Activated T-helper 9 cell treated with anti-CD3 and anti-CD28 coated beads, Interleukin-2, amount 50 U/mL, for 16 hours (primary cell): ENCODE results near the gene NEBL.

Experiments used
- DNase-seq: peaks from one replicate; pipeline ENCODE4 v3.0.0-alpha.2; 2020; ENCODE audit warnings: low read depth

The NEBL gene

DNA sequence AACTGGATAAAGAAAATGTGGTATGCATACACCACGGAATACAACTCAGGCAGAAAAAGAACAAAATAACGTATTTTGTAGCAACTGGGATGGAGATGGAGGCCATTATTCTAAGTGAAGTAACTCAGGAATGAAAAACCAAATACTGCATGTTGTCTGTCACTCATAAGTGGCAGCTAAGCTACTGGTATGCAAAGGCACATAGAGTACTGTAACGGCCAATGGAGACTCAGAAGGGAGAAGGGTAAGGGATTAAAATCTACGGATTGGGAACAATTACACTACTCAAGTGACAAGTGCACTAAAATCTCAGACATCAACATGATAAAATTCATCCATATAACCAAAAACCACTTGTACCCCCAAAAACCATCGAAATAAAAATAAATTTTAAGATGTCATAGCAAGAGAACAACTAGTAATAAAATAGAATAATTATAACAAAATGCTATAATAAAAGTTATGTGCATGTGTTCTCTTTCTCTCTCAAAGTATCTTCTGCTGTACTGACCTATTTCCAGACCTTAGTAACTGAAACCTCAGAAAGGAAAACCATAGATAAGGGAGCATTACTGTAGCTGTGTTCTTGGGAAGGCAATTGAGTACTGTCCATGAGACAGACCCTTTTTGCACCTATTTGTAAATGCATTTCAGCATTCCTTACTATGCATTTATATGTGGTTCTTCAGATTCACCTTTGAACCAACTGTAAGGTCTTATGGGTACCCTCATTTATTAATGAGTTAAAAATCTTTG is 6.7 kb upstream of the NEBL start:
- no peak for DNase-seq

DNA sequence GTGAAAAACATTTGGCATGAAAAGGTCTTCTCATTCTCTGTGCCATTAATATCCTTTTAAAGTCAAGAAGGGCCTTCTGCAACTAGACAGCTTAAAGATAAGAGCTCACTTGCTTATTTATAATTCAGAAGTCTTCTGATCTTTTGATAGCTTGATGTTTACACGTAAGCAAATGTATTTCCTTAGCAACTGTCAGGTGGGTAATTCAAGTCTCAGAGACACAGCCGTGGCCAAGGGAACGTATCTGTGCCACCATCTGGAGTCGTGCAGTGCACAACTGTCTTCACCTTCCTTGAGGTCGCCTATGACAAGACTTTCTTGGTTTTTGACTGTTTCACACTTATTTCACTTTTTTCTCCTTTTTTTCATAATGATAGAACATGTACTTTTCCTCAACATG is 4.0 kb upstream of the NEBL start:
- DNase-seq: no peak

DNA sequence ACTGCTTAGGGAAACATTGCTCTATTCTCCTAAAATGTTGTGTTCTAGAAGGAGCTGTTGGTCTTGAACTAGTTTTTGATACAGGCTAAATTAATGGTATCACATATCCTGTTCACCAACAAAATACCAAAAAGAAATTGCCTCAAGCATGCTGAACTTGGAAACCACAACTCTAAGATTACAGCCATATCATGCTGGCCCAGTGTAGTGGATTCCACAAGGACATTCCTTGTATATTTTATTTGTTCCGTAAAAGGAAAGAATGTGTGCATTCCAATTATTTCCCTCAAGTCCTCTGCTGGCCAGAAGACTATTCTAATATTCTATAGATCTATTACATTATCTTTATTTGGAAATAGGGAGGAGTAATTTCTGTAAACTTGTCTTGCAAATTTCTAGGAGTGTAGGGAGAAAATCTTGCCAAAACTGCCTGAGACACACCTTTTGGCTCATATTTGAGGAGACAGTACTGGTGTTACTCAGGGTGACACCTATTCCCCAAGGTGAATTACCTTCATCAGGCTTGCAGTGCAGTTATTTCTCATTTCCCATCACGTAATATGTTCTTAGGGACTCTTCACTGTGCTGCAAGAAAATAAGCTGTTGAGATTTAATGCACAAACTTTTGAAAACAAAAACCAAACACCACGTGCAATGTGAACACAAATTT is 1.9 kb upstream of the NEBL start:
- no peak for DNase-seq

DNA sequence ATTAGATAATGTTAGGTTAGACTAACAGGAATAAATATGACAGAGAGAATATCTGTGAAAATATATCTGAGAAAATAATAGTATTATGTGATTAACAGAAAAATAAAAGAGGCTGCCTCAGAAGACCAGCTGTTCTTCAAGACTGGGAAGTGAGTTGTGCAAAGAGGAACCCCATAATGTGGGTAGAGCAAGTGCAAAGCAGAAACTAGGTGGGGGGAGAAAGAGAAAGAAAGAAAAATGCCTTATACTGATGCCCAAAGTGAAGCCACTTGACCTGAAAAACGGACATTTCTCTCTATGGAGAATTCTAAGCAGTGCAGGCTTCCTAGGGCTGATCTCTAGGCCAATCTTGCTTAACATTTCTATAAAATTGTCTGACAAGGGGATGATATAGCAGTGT is 3.8 kb downstream of the NEBL start:
- no peak for DNase-seq

DNA sequence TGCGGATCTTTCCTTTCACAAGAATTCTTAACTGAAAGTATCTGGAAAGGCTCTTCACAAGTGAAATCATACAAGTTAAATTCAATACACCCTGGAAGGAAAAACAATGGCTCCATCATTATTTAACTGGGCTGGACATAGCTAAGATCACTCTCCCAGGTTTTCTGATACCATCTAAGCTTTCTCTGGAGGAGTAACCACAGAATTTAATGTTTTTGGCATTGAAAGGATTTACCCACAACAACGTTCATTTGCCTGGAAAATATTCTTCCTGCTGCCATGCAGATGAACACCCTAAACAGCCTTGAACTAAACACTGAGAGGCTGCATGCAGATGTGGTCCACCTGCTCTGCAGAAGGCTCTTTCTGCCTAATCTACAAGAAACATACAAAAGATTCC is 4.3 kb downstream of the NEBL start:
- no peak for DNase-seq

DNA sequence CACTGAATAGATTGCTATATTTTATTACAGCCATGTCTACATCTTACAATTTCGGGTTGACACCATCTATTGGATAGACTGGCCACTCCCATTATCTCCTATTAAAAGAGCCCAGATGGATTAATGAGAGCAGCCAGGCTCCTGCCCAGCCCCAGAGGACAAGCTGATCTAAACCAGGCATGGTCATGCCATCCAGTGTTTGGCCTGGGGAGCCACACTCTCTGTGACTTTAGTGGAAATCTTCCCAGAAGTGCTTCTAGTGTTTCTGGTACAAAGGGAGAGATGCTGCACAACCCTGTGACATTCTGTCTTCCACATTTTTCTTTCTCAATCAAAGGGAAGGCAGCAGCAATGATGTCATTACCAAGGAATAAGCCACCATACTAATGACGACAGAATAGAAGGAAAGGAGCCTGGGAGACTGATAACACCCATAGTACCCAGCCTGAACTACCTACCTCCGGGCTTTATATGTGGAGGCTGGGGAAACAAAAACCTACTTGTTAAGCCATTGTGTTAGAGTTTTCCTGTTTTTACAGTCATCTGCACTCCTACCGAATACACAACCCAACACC is 5.0 kb downstream of the NEBL start:
- DNase-seq: no peak

DNA sequence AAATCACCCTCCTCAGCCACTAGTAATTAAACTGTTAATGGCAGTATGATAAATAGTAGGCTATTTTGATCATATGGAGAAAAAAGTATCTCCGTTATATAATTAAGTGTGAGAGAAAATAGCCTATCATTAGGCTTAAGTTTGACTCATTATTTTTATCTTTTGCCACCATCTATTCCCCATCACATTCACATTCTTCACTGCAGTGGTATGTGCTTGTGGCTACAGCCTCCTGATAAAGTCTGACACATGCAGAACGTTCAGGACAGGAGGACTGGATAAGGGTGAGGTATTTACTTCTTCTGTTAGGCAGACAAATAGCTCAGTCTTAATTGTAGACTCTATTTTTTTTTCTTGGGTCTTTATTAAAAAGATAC is 5.8 kb downstream of the NEBL start:
- DNase-seq: no peak

DNA sequence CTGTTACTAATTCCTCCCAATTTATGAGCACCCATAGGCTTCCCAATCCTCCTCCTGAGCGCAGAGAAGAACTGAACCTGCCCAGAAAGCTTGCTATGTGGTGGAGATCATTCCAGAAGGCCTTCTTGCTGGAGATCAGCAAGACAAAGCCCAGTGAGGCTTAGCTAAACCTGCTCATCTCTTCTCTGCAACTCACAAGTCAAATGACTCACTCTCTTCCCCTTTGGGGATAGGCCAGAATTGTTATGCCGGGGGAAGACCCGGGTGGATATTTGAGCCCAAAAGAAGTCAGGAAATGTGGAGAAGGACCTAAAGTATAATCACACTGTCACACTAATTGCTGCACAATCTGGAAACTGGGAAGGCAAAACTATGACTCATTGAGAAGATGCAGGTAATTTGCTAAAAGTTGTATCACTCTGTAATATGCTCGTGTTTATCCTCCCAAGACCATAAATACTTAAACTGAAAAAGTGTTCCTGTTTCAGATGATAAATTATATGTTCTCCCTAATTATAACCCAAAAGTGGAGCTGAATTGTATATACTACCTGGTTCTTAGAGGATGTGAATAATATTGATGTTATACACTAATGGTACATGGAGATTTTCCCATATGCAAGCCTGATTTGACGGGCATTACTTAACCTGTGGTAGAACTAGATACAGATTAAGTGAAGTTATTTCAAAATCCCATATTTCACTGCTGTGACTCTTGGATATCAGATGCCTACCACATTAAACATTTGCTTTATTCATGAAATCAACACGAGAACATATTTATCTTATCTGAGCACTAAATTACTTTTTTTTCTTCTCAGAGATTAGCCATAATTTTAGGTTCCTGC is 6.4 kb downstream of the NEBL start:
- no peak for DNase-seq

DNA sequence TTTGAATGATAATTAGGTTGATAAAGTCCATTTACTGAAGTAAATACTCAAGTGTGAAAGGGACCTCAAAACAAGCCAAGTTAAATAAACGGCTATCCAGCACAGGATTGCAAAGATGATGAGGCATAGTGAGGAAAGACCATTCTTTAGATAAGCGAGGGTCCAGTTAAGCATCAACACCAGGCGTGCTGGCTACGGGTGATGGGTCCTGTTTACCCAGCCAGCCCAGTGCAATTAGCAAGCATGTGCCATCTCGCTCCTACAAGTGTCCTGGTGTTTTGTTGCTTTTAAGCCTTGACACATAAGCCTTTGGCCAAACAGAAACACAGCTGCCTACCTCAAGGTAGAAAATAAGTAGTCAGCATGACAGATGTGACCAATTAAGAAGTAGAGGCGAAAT is 7.1 kb downstream of the NEBL start:
- no peak for DNase-seq

DNA sequence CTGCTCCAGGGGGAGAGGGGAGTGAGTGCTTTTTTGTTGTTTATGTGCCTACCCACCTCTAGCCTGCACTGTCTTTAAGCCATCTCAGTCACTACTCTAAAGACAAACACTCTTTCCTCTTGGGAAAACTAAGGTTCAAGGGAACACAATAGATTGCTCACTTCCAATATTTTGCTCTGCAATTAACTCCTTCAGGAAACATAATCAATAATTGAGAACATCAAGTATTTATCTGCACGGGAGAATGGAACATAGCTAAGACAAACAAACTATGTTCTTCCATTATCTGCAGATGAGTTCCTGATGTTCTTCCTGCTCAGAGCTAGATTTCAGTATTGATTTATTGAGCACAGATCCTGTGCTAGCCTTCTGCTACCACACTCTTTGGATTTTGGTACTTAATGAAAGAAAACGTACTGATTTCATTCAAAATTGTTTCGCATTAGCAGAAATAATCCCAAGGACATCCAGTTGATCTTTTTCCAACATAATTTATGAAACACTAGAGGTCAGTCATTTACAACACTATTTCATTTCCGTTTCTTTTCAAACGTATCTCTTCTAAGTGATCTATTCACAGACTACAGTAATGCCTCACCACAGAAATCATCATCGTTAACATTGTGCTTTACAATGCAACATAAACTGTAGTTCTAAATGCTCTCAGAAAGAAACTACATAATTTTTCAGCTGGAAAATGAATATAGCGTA is 8.3 kb downstream of the NEBL start:
- no peak for DNase-seq

DNA sequence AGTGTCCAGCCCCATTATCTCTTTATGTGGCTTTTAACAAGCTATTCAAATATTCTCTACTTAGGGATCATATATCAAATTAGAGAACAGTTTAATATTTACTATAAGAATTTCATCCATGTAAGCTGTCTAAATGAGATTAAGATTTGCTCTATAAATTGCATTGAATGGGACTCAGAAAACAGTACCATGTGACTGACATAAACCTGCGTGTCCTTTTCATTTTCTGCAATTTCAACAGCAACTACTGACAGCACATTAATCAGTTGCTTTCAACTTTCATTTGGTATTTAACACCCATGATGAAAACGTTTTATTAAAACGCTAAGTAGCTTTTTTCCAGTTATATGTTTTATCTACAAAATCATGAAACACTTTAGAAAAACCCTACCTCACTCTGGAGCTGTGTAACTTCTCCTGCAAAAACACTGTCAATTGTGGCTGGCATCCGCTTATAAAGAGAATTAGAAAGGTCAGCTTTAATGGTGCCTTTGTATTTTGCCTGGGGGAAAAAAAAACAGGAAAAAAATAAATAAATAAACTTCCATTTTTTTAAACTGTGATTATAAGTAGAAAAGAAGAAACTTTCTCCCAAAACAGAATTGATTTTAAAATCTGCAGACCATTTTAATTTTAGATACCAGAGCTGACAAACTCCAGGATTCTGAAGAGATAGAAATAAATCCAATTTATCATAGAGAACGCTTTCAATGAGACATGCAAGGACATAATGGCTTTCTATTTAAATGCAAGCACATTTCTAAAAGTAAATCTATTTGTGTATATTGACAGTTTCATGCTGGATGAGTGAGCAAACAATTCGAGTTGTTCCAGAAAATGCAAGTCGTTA is 9.2 kb downstream of the NEBL start:
- no peak for DNase-seq

DNA sequence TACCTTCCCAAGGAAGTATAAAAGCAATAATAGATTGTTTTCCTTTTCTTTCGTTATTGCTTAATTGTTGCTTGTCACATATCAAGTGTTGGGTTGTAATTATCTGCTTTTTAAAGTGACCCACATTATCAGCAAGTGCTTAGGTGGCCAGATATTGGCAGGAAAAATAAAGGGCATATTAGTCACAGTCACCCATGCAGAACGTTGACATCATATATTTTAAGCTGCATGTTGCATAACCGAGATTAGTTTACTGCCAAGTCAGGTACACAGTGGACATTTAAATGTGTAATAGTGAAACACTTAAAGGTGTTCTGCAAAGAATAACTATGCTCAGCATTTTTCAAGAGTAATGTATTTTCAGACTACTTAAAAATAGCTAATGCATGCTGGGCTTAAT is 11.4 kb downstream of the NEBL start:
- no peak for DNase-seq

DNA sequence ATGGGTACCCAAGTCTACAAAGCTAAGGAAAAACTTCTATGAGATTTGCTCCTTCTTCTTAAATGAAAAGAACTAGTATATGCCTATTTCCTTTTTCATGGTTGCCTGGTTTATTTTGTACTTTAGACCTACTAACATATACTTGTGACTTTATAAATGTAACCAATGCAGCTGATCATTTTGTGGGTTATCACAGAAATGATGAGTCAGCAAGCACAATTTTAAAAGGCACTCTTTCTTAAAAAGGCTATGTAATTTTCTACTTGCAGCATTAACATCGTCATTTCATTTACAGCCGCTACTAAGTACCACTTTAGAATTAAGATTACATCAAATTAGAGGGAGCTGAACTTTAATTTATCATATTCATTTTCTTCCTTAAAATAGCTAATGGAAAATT is 13.6 kb downstream of the NEBL start:
- DNase-seq: no peak

DNA sequence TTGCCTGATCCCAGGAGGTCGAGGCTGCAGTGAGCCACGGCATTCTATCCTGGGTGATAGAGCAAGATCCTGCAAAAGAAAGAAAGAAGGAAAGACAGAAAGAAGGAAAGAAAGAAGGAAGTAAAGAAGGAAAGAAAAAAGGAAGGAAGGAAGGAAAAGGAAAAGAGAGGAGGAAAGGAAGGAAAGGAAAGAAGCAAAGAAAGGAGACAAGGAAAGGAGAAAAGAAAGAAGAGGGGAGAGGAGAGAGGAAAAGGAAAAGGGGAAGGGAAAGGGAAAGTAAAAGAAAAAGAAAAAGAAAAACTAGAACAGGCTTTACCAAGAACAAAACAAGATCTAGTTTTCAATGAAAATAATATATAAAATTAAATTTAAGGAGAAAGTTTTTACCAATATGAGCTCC is 15.0 kb downstream of the NEBL start:
- no peak for DNase-seq

DNA sequence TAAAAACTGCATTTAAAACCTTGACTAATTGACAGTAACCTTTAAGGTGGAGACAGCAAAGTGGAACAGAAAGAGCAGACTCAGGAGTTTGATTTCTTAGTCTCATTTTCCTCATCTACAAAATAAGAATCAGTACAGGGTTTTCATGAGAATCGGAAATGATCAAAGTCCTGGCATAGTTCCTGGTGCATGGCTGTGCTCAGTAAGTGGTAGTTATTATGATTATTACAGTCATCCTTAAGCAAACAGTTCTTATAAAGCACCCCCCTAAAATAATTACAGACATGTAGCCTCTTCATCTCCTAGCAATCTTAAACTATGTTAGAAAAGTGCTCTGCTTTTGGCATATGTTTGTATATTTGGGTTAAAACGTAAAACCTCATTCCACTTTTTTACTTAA is 18.0 kb downstream of the NEBL start:
- no peak for DNase-seq

DNA sequence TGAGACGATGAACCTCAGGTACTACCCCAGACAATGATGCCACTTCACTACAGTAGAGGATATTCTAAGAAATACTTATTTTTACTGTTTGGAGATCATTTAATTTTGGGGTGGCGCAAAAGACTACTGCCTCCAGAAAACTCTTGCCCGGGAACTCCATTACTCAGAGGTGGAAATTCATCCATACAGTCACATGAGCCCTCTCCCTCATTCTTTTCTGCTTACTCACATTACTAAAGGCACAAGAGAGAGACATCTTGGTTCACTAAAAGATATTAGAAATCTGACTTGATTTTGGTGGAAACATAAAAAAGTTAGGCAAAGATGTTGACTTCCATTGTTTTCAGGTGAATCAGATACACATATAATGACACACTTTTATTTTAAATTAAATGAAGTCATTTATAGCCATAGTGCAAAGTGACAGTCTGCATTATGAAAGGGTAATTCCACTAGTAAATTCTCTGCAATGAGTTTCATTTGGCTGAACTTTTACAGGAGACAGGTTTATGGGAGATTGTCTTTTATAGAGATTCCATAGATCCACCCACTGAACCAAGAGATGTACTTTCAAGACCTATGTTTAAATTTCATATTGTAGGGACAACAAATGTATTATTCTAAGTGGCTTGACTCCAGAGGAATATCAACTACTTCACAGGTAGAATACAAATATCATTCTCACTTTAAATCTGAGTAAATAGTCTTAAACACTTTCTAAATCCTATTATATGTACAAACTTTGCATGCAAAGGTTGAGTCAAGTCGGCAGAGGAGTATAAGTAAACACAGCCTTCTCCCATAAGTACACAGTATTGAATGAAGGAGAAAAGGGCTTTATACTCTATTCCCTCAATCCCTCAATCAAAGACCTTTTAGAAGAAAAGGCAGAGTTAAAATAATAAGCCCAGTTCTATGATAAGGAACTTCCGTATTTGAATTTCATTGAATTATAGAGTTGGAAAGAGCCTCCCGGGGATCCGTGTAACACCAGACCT is 18.8 kb downstream of the NEBL start:
- DNase-seq: no peak

DNA sequence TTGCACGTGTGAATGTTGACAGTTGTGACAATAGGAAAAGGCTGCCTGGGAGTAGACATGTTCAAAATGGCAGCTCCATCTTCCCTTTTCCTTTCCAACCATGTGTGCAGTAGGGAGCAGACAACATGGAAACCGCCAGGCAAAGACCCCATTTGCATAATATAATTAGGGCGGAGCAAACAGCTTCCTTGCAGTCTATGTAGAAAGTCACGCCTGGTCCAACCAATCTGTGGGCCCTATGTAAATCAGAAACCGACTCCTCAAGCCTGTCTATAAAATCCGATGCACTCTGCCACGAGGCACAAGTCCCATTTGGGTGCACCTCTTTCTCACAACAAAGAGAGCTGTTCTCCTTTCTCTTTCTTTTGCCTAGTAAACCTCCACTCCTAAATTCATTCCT is 19.6 kb downstream of the NEBL start:
- no peak for DNase-seq

DNA sequence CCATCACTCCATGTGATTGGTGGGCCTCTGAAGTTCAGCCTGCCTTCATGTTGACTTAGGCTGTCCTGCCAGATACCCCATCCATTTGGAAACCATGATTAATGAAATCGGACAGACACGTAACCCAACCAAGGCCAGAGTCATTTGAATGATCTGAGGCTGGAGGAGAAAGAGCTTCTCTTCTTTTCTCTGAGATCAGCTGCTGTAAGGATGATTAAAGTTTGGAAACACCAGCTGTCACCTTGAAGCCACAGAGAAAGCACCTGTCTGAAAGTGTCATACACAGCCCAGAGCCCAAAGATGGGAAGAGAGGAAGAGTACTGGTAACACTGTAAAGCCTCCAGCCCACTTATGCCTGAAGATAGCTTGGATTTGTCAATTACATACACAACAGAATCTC is 22.9 kb downstream of the NEBL start:
- no peak for DNase-seq

DNA sequence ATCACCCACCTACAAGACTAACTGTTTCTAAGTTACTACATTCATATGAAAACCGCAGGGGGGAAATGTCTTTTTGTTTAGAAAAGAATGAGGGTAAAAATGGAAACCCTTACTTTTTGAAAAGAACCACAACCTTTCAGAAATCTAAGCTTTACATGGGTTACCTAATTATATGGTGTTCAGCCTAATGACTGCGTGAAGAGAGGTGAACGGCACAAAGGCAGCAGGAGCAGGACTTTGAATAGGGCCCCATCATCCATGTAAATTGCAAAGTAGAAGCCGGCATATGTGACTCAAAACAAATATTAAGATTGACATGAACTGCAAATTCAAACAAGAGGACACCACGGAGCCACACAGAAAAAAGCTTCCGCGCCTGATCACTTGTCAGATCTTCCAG is 25.1 kb downstream of the NEBL start:
- DNase-seq: no peak

DNA sequence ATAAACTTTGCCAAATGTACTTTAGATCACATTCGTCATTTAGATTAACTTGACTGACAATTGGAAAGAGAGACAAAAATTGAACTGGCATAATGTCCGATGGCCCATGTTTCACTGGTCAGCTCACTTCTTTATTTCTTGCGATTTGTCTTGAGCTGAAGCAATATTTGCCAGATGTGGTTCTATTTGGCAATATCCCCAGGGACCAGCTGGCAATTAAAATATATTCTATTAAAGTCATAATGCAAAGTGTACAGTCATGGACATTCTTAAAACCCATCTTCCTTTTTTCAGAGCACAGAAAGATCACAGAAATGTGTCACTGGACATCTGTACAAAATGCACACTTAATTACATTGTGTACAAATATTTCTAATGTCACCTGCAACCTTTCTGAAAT is 26.3 kb downstream of the NEBL start:
- DNase-seq: no peak
